Body of pancreas (tissue), 4 donors: Measurements from ENCODE around the gene GRIA1. TPM values are rescaled to one million over a fixed set of nuclear protein-coding genes. Genes with fewer than 3 reads are reported as not detected.
A peak's percentile ranks its signal among the peaks of the same experiment; 100 is the strongest.

Experiments
- ATAC-seq: fragments of 150-250 bp; one replicate; pipeline ENCODE4 v1.9.1; 2016
- DNase-seq, 4 donors: peaks; one replicate each; pipeline ENCODE4 v3.0.0-alpha.2; 2019
- H3K27ac ChIP-seq, 4 donors: fragments of 200-600 bp; sonication (generic); 1 replicate in 3 of 4; 2 replicates in 1 of 4; pipeline versions ENCODE4 v1.5.1 to v1.6.1; 2016 to 2019; ENCODE audit warnings: mild to moderate bottlenecking in 1 of 4, mixed read lengths in 1 of 4, moderate library complexity in 1 of 4
- H3K27me3 ChIP-seq, 2 donors: fragments of 200-600 bp; sonication (generic); one replicate each; pipeline ENCODE4 v1.6.0; 2016; ENCODE audit warnings: mild to moderate bottlenecking in 1 of 2
- H3K36me3 ChIP-seq, 2 donors: fragments of 200-600 bp; sonication (generic); replicated peaks in 1 of 2; 2 replicates each; pipeline ENCODE4 v1.5.1; 2016; ENCODE audit warnings: low read depth in 2 of 2; ENCODE audit not compliant: insufficient read depth in 1 of 2
- H3K4me1 ChIP-seq: fragments of 200-600 bp; sonication (generic); one replicate; pipeline ENCODE4 v1.6.0; 2016
- H3K4me3 ChIP-seq, 2 donors: fragments of 200-600 bp; sonication (generic); 1 replicate in 1 of 2; 2 replicates in 1 of 2; pipeline ENCODE4 v1.5.1; 2016 to 2019
- H3K9me3 ChIP-seq, 3 donors: fragments of 200-600 bp; sonication (generic); 1 replicate in 2 of 3; 2 replicates in 1 of 3; pipeline ENCODE4 v1.5.1; 2016
- CTCF ChIP-seq, 7 experiments: fragments of 450-650 bp in 4 of 7; fragments of 200-600 bp in 3 of 7; sonication (generic) in 3 of 7; IDR thresholded peaks; one replicate each; pipeline ENCODE4 v1.5.1; 2016 to 2019; ENCODE audit warnings: antibody characterized with exemption in 7 of 7
- POLR2A ChIP-seq, 3 donors: fragments of 450-650 bp; IDR thresholded peaks; one replicate each; pipeline ENCODE4 v1.6.1; 2016; ENCODE audit warnings: antibody characterized with exemption in 3 of 3, mild to moderate bottlenecking in 2 of 3
- WGBS, 2 donors: methylation state at CpG; one replicate each; pipeline ENCODE4 v1.1.5; 2017; 5-methylcytosine and 5-hydroxymethylcytosine counted together
- intact Hi-C: fragments of 100-400 bp; cut with DNase I; formaldehyde crosslinking; loops from one replicate; pipeline ENCODE4 v1.15.1; 2023
- total RNA-seq, 2 donors: library from RNA; depleted of rRNA; stranded (reverse); fragments of >200 nt; gene quantifications; one replicate each; pipeline ENCODE4 v1.1.0, GENCODE V29; 2016

GRIA1 gene
- total RNA-seq, 2 donors from 2014 or later: 0.26 to 2.6 TPM

- Histone ChIP-seq H3K27me3 (no peaks in the 10 kb centered on the region), H3K4me3 (no peak overlapping the region), H3K36me3 (no peaks in the 10 kb centered on the region), H3K4me1 (no peaks in the 10 kb centered on the region), H3K9me3 (no peaks in the 10 kb centered on the region), H3K27ac (no peak overlapping the region)
- TF ChIP-seq CTCF (IDR thresholded peaks at IDR 0.05): no peak
- no peak for TF ChIP-seq POLR2A (IDR thresholded peaks at IDR 0.05)
- intact Hi-C loops: no loop called here
- 39 to 50% methylated on average over 9 of the region's 9 CpGs for WGBS, 2 donors
- peak in 3 of 4 donors; percentile 9 to 31 (median 12) for DNase-seq
- peak; percentile 62 for ATAC-seq
Measured at GRCh38 chr5:153629027-153629895, 138.8 kb downstream of the GRIA1 start.

- DNase-seq (no peak), ATAC-seq (no peak)
- TF ChIP-seq POLR2A (IDR thresholded peaks at IDR 0.05): no peak
- no peak for TF ChIP-seq CTCF (IDR thresholded peaks at IDR 0.05)
- no peak overlapping the region for H3K27ac ChIP-seq
- no peaks in the 10 kb centered on the region for H3K27me3 ChIP-seq
- no peaks in the 10 kb centered on the region for H3K4me1 ChIP-seq
- intact Hi-C loops: no loop called here
- H3K9me3 ChIP-seq: no peaks in the 10 kb centered on the region
- no peak overlapping the region for H3K4me3 ChIP-seq
- no peaks in the 10 kb centered on the region for H3K36me3 ChIP-seq
Measured at GRCh38 chr5:153630546-153630945, 140.1 kb downstream of the GRIA1 start.

- no peak for DNase-seq
- Histone ChIP-seq H3K27me3 (no peaks in the 10 kb centered on the region), H3K27ac (no peak overlapping the region), H3K4me3 (no peak overlapping the region), H3K9me3 (no peaks in the 10 kb centered on the region), H3K36me3 (no peaks in the 10 kb centered on the region), H3K4me1 (no peaks in the 10 kb centered on the region)
- no peak for TF ChIP-seq POLR2A (IDR thresholded peaks at IDR 0.05)
- no peak for TF ChIP-seq CTCF (IDR thresholded peaks at IDR 0.05)
- intact Hi-C loops: no loop called here
- ATAC-seq: no peak
Measured at GRCh38 chr5:153632748-153633290, 142.3 kb downstream of the GRIA1 start.

GRCh38 chr5:153636670-153637451, 146.4 kb downstream of the GRIA1 start:
- no peak for DNase-seq
- no peak for ATAC-seq
- intact Hi-C loops: no loop called here
- Histone ChIP-seq H3K4me1 (no peaks in the 10 kb centered on the region), H3K27ac (no peak overlapping the region), H3K27me3 (no peaks in the 10 kb centered on the region), H3K36me3 (no peaks in the 10 kb centered on the region), H3K4me3 (no peak overlapping the region), H3K9me3 (no peaks in the 10 kb centered on the region)
- 72% methylated on average over 1 of the region's 1 CpG for WGBS, 2 donors
- TF ChIP-seq POLR2A (IDR thresholded peaks at IDR 0.05) (no peak), CTCF (IDR thresholded peaks at IDR 0.05) (no peak)
